Panc1 (cell line): ENCODE measurements around the gene WNT7A. TPM values are rescaled to one million over a fixed set of nuclear protein-coding genes. Genes with fewer than 3 reads are reported as not detected.

Experiments
- ATAC-seq: fragments of 200-7000 bp; cut with Tn5 transposase; 2 replicates; pipeline ENCODE4 v1.9.1; 2020; ENCODE audit warnings: mild to moderate bottlenecking, moderate library complexity
- BruUV-seq: library from RNA; stranded (reverse); fragments of 400-500 nt; replicated peaks from 2 replicates; lab custom pipeline; 2021; lab: Mats Ljungman, UMichigan
- CTCF ChIA-PET: fragments of 300-600 bp; sonication (Branson Sonifier 250); formaldehyde crosslinking; loops from one replicate; lab custom pipeline; 2022; ENCODE audit warnings: antibody characterized with exemption; lab: Charles Lee
- POLR2A ChIA-PET: fragments of 300-600 bp; sonication (Branson Sonifier 250); formaldehyde crosslinking; loops from one replicate; lab custom pipeline; 2022; ENCODE audit warnings: antibody characterized with exemption; lab: Charles Lee
- DNase-seq: peaks from one replicate; pipeline ENCODE4 v3.0.0-alpha.2; 2010; ENCODE audit warnings: low read depth, low spot score
- H3K27ac ChIP-seq: 2 replicates; pipeline ENCODE4 v1.5.1; 2011; ENCODE audit warnings: mild to moderate bottlenecking, low read length, inconsistent platforms
- H3K27me3 ChIP-seq: fragments of 200-500 bp; sonication (Bioruptor generic); 2 replicates; pipeline ENCODE4 v1.6.0; 2014; ENCODE audit warnings: low read length, inconsistent platforms; ENCODE audit not compliant: control insufficient read depth, insufficient read depth
- H3K36me3 ChIP-seq: fragments of 200-500 bp; sonication (Bioruptor generic); 2 replicates; pipeline ENCODE4 v1.5.1; 2014; ENCODE audit warnings: inconsistent platforms, mild to moderate bottlenecking, low read length, moderate library complexity; ENCODE audit not compliant: control insufficient read depth, insufficient read depth
- H3K4me1 ChIP-seq: 2 replicates; pipeline ENCODE4 v1.5.1; 2011; ENCODE audit warnings: inconsistent platforms, mild to moderate bottlenecking, low read length, moderate library complexity; ENCODE audit not compliant: control insufficient read depth, insufficient read depth
- H3K4me3 ChIP-seq, 2 experiments: 2 replicates each; pipeline ENCODE4 v1.5.1; 2011 to 2012; ENCODE audit warnings: low read depth in 2 of 2, low read length in 2 of 2, mild to moderate bottlenecking in 2 of 2, inconsistent platforms in 1 of 2, moderate library complexity in 1 of 2
- H3K9me3 ChIP-seq: fragments of 200-500 bp; sonication (Bioruptor generic); 2 replicates; pipeline ENCODE4 v1.5.1; 2014; ENCODE audit warnings: low read depth, mild to moderate bottlenecking, inconsistent platforms, low read length, moderate library complexity; ENCODE audit not compliant: control insufficient read depth, insufficient read depth
- POLR2AphosphoS5 ChIP-seq: IDR thresholded peaks from 2 replicates; pipeline ENCODE4 v1.6.1; 2012; ENCODE audit warnings: mild to moderate bottlenecking, low read depth, low read length, moderate library complexity
- SIN3A ChIP-seq: IDR thresholded peaks from 2 replicates; pipeline ENCODE4 v1.6.1; 2012; ENCODE audit warnings: low read depth, mild to moderate bottlenecking, low read length, moderate library complexity, borderline replicate concordance; ENCODE audit not compliant: insufficient read depth
- TCF7L2 ChIP-seq: IDR thresholded peaks from 2 replicates; pipeline ENCODE4 v1.6.1; 2011; ENCODE audit warnings: mild to moderate bottlenecking, low read depth, low read length, inconsistent platforms
- in situ Hi-C: cut with HindIII; loops from 2 replicates; pipeline ENCODE4 v1.10.0; 2016; ENCODE audit warnings: low sequenced_read_pairs, low pct_unique_long_range_greater_than_20kb
- intact Hi-C: fragments of 100-400 bp; cut with micrococcal nuclease; formaldehyde crosslinking; loops from one replicate; pipeline ENCODE4 v1.10.0; 2022; ENCODE audit not compliant: unreplicated experiment
- total RNA-seq: library from RNA; stranded (reverse); gene quantifications from one replicate; pipeline ENCODE4 v1.2.1, GENCODE V29; 2021; ENCODE audit not compliant: unreplicated experiment
- TF ChIP-seq, protein P1 (sequence below), 2 experiments: IDR thresholded peaks; 2 replicates each; pipeline ENCODE4 v1.6.1; 2011 to 2012; ENCODE audit warnings: low read depth in 2 of 2, control low read depth in 1 of 2, low read length in 1 of 2, mild to moderate bottlenecking in 1 of 2, moderate library complexity in 1 of 2; ENCODE audit not compliant: insufficient read depth in 1 of 2
- TF ChIP-seq, protein P2 (sequence below): fragments of 450-650 bp; IDR thresholded peaks from 2 replicates; pipeline ENCODE4 v1.5.1; 2017; ENCODE audit warnings: mild to moderate bottlenecking

WNT7A gene
- total RNA-seq, 1 experiment from 2014 or later = not detected

DNA sequence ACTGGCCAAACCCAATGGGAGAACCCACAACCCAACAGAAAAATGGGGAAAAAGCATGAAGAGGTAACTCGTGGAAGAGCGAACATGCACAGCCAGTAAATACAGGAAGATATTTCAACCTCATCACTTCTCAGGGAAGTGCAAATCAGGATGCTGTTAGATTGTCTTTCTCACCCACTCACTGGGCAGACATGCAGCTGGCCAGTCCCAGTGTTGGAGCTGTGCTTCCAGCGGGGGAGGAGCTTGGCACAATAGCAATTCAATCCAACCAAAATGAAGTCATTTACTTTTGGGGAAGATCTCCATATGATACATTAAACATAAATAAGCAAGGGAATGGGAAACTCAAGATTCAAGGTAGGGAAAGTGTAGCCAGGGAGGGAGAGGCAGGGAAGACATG, 12.1 kb downstream of the WNT7A start:
- CTCF ChIA-PET = no interaction called here
- in situ Hi-C loops = no loop called here
- no TSS peak for BruUV-seq

DNA sequence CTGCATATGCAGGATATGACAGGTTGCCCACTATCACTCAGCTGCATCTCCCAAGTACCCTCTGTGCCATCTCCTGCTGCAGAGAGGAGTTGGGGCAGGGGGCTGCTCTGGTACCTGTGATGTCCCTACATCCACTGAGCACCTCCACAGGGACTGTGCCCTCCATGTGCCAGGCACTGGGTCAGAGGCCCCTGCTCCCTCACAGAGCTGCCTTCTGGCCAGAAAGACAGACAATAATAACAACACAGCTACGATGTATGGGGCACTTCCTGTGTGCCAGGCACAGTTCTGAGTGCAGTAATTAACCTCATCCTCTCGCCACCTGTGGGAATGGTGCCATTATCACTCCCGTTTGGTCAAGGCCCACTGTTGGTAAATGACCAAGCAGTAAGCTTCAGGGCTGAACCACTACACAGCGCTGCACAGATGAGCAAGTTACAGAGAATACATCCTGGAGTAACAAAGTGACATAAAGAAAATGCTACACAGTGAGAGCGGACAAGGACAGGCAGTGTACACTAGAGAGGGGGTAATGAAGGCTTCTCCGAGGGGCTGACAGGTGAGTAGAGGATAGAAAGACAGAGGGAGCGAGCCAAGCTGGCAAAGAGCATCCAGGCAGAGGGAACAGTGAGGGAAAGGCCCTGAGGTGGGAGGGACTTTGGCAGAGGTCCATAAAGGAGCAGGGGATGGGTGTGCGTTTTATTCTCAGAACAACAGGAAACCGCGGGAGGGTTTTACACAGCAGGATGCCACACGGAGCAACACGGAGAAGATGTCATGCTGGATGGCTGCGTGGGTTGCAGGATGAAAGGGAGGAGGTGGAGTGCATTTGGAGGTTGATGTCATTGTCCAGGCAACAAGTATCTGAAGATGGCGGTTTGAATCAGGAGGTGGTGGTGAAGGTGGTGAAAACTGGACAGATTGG, 13.6 kb downstream of the WNT7A start:
- BruUV-seq = no TSS peak
- H3K27ac ChIP-seq = no peak overlapping the region
- in situ Hi-C loops = no loop called here
- no peaks in the 10 kb centered on the region for H3K9me3 ChIP-seq
- ChIA-PET CTCF (no interaction called here), POLR2A (no interaction called here)
- H3K4me1 ChIP-seq = no peaks in the 10 kb centered on the region
- no peak for ATAC-seq
- intact Hi-C loops = no loop called here
- H3K27me3 ChIP-seq = peaks cover 2% of the 10 kb centered on the region; the same call in 1 of the 2 replicates
- TF ChIP-seq SIN3A (no peak), TCF7L2 (no peak)
- TF ChIP-seq, protein P1, sequence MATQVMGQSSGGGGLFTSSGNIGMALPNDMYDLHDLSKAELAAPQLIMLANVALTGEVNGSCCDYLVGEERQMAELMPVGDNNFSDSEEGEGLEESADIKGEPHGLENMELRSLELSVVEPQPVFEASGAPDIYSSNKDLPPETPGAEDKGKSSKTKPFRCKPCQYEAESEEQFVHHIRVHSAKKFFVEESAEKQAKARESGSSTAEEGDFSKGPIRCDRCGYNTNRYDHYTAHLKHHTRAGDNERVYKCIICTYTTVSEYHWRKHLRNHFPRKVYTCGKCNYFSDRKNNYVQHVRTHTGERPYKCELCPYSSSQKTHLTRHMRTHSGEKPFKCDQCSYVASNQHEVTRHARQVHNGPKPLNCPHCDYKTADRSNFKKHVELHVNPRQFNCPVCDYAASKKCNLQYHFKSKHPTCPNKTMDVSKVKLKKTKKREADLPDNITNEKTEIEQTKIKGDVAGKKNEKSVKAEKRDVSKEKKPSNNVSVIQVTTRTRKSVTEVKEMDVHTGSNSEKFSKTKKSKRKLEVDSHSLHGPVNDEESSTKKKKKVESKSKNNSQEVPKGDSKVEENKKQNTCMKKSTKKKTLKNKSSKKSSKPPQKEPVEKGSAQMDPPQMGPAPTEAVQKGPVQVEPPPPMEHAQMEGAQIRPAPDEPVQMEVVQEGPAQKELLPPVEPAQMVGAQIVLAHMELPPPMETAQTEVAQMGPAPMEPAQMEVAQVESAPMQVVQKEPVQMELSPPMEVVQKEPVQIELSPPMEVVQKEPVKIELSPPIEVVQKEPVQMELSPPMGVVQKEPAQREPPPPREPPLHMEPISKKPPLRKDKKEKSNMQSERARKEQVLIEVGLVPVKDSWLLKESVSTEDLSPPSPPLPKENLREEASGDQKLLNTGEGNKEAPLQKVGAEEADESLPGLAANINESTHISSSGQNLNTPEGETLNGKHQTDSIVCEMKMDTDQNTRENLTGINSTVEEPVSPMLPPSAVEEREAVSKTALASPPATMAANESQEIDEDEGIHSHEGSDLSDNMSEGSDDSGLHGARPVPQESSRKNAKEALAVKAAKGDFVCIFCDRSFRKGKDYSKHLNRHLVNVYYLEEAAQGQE (IDR thresholded peaks at IDR 0.05; ENCODE audit: insufficient read depth in 1 of 2, low read depth in 2 of 2, low read length in 1 of 2) = no peak
- TF ChIP-seq, protein P2, sequence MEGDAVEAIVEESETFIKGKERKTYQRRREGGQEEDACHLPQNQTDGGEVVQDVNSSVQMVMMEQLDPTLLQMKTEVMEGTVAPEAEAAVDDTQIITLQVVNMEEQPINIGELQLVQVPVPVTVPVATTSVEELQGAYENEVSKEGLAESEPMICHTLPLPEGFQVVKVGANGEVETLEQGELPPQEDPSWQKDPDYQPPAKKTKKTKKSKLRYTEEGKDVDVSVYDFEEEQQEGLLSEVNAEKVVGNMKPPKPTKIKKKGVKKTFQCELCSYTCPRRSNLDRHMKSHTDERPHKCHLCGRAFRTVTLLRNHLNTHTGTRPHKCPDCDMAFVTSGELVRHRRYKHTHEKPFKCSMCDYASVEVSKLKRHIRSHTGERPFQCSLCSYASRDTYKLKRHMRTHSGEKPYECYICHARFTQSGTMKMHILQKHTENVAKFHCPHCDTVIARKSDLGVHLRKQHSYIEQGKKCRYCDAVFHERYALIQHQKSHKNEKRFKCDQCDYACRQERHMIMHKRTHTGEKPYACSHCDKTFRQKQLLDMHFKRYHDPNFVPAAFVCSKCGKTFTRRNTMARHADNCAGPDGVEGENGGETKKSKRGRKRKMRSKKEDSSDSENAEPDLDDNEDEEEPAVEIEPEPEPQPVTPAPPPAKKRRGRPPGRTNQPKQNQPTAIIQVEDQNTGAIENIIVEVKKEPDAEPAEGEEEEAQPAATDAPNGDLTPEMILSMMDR = no peak
- no peak for DNase-seq
- no peaks in the 10 kb centered on the region for H3K36me3 ChIP-seq
- H3K4me3 ChIP-seq = no peak overlapping the region

More for the DNA sequence above, 12.1 kb downstream of the WNT7A start:
- no peaks in the 10 kb centered on the region for H3K4me1 ChIP-seq
- intact Hi-C loops = no loop called here
- POLR2A ChIA-PET = no interaction called here
- H3K4me3 ChIP-seq = no peak overlapping the region
- no peak for TF ChIP-seq TCF7L2
- TF ChIP-seq, protein P2 = no peak
- no peak for TF ChIP-seq POLR2AphosphoS5
- no peak for TF ChIP-seq SIN3A
- TF ChIP-seq, protein P1 (IDR thresholded peaks at IDR 0.05; ENCODE audit: insufficient read depth in 1 of 2, low read depth in 2 of 2, low read length in 1 of 2) = no peak
- H3K9me3 ChIP-seq = no peaks in the 10 kb centered on the region
- no peak for ATAC-seq
- peaks cover 2% of the 10 kb centered on the region; the same call in 1 of the 2 replicates for H3K27me3 ChIP-seq
- DNase-seq = no peak
- H3K27ac ChIP-seq = no peak overlapping the region
- no peaks in the 10 kb centered on the region for H3K36me3 ChIP-seq
